Endothelial cell (in vitro differentiated cells): Measurements from ENCODE around the gene C7. TPM values are rescaled to one million over a fixed set of nuclear protein-coding genes. Genes with fewer than 3 reads are reported as not detected.

Experiments used
- DNase-seq: peaks from one replicate; pipeline ENCODE4 v3.0.0; 2021; ENCODE audit warnings: low spot score
- H3K27ac Mint-ChIP-seq: one replicate; pipeline ENCODE4 v1.8.0; 2021; ENCODE audit warnings: mixed read lengths, inconsistent platforms; ENCODE audit not compliant: unreplicated experiment
- H3K27me3 Mint-ChIP-seq: one replicate; pipeline ENCODE4 v1.8.0; 2021; ENCODE audit warnings: mild to moderate bottlenecking, moderate library complexity, mixed read lengths, inconsistent platforms; ENCODE audit not compliant: unreplicated experiment
- H3K36me3 Mint-ChIP-seq: one replicate; pipeline ENCODE4 v1.8.0; 2021; ENCODE audit warnings: mild to moderate bottlenecking, low read depth, mixed read lengths, inconsistent platforms; ENCODE audit not compliant: unreplicated experiment
- H3K4me1 Mint-ChIP-seq: one replicate; pipeline ENCODE4 v1.8.0; 2021; ENCODE audit warnings: mild to moderate bottlenecking, mixed read lengths, inconsistent platforms; ENCODE audit not compliant: unreplicated experiment
- H3K4me3 Mint-ChIP-seq: one replicate; pipeline ENCODE4 v1.8.0; 2021; ENCODE audit warnings: mild to moderate bottlenecking, mixed read lengths, inconsistent platforms; ENCODE audit not compliant: unreplicated experiment
- H3K9me3 Mint-ChIP-seq: one replicate; pipeline ENCODE4 v1.8.0; 2021; ENCODE audit warnings: mixed read lengths, inconsistent platforms; ENCODE audit not compliant: unreplicated experiment
- CTCF ChIP-seq: fragments of 200-600 bp; sonication (generic); IDR thresholded peaks from one replicate; pipeline ENCODE4 v1.5.0; 2021; ENCODE audit warnings: antibody characterized with exemption; ENCODE audit not compliant: unreplicated experiment
- total RNA-seq: library from RNA; stranded (reverse); fragmentation: NEBNext Ultra II Directional; extraction: Animal tissue kit (Norgen Biotek cat#: 25700); gene quantifications from one replicate; pipeline ENCODE4 v1.2.1, GENCODE V29; 2021; ENCODE audit not compliant: unreplicated experiment

Gene C7
- total RNA-seq, 1 donor from 2014 or later: 1.5 TPM

GRCh38 chr5:40960037-40960436 lies 50.7 kb downstream of the C7 start:
- H3K4me3 Mint-ChIP-seq: no peak overlapping the region
- DNase-seq: no peak

GRCh38 chr5:40962207-40962955 lies 53.1 kb downstream of the C7 start:
- no peaks in the 10 kb centered on the region for H3K36me3 Mint-ChIP-seq
- DNase-seq: no peak
- H3K27me3 Mint-ChIP-seq: no peaks in the 10 kb centered on the region
- no peak overlapping the region for H3K4me3 Mint-ChIP-seq
- H3K9me3 Mint-ChIP-seq: no peaks in the 10 kb centered on the region
- no peaks in the 10 kb centered on the region for H3K4me1 Mint-ChIP-seq
- H3K27ac Mint-ChIP-seq: no peak overlapping the region
- TF ChIP-seq CTCF: no peak

More at GRCh38 chr5:40960037-40960436, 50.7 kb downstream of the C7 start:
- no peak overlapping the region for H3K27ac Mint-ChIP-seq
- H3K9me3 Mint-ChIP-seq: no peaks in the 10 kb centered on the region
- no peaks in the 10 kb centered on the region for H3K4me1 Mint-ChIP-seq
- H3K36me3 Mint-ChIP-seq: no peaks in the 10 kb centered on the region
- TF ChIP-seq CTCF: no peak
- H3K27me3 Mint-ChIP-seq: no peaks in the 10 kb centered on the region

- no peak for DNase-seq
- no peaks in the 10 kb centered on the region for H3K36me3 Mint-ChIP-seq
- H3K27me3 Mint-ChIP-seq: no peaks in the 10 kb centered on the region
- TF ChIP-seq CTCF: no peak
- H3K9me3 Mint-ChIP-seq: no peaks in the 10 kb centered on the region
- H3K27ac Mint-ChIP-seq: no peak overlapping the region
- no peaks in the 10 kb centered on the region for H3K4me1 Mint-ChIP-seq
- H3K4me3 Mint-ChIP-seq: no peak overlapping the region
Observed at GRCh38 chr5:40972434-40972833, 63.1 kb downstream of the C7 start.

- no peak for TF ChIP-seq CTCF
- H3K27me3 Mint-ChIP-seq: no peaks in the 10 kb centered on the region
- H3K4me3 Mint-ChIP-seq: no peak overlapping the region
- no peak for DNase-seq
- no peaks in the 10 kb centered on the region for H3K36me3 Mint-ChIP-seq
- no peak overlapping the region for H3K27ac Mint-ChIP-seq
- no peaks in the 10 kb centered on the region for H3K4me1 Mint-ChIP-seq
- H3K9me3 Mint-ChIP-seq: no peaks in the 10 kb centered on the region
Observed at GRCh38 chr5:40973364-40974004, 64.2 kb downstream of the C7 start.

- Mint-ChIP-seq H3K27ac (no peak overlapping the region), H3K4me1 (no peaks in the 10 kb centered on the region), H3K36me3 (no peaks in the 10 kb centered on the region), H3K27me3 (no peaks in the 10 kb centered on the region), H3K4me3 (no peak overlapping the region), H3K9me3 (no peaks in the 10 kb centered on the region)
- DNase-seq: no peak
- TF ChIP-seq CTCF: no peak
Observed at GRCh38 chr5:40976041-40976440, 66.7 kb downstream of the C7 start.
